IMR-90 (cell line): ENCODE data around the gene NEGR1. TPM values are rescaled to one million over a fixed set of nuclear protein-coding genes. Genes with fewer than 3 reads are reported as not detected.
A peak's percentile ranks its signal among the peaks of the same experiment; 100 is the strongest.

Experiments
- ATAC-seq: fragments of 200-7000 bp; cut with Tn5 transposase; 2 replicates; pipeline ENCODE4 v1.9.1; 2020; ENCODE audit warnings: low read depth, mild to moderate bottlenecking, moderate library complexity
- BruUV-seq: library from RNA; stranded (reverse); fragments of 400-500 nt; replicated peaks from 2 replicates; lab custom pipeline; 2021; lab: Mats Ljungman, UMichigan
- CTCF ChIA-PET: fragments of 300-600 bp; formaldehyde crosslinking; extraction: SDS; loops from one replicate; lab custom pipeline; 2021; ENCODE audit warnings: antibody characterized with exemption; lab: Yijun Ruan, JAX
- POLR2A ChIA-PET: fragments of 300-600 bp; sonication (Branson Sonifier 250); formaldehyde crosslinking; loops from one replicate; lab custom pipeline; 2022; ENCODE audit warnings: antibody characterized with exemption; ENCODE audit not compliant: unreplicated experiment; lab: Charles Lee
- DNase-seq: peaks from one replicate; pipeline ENCODE4 v3.0.0; 2013
- H2AFZ ChIP-seq: replicated peaks from 2 replicates; pipeline ENCODE3; 2013; ENCODE audit warnings: low read length, mild to moderate bottlenecking; ENCODE audit not compliant: poor library complexity
- H2AK5ac ChIP-seq: 2 replicates; pipeline ENCODE4 v1.6.1; 2013; ENCODE audit warnings: low read depth, low read length, inconsistent platforms
- H2AK9ac ChIP-seq: replicated peaks from 2 replicates; pipeline ENCODE3; 2013; ENCODE audit warnings: mild to moderate bottlenecking, low read depth, low read length, moderate library complexity; ENCODE audit not compliant: poor library complexity
- H2BK120ac ChIP-seq: 2 replicates; pipeline ENCODE4 v1.6.1; 2013; ENCODE audit warnings: low read depth, low read length, inconsistent platforms
- H2BK15ac ChIP-seq: 3 replicates; pipeline ENCODE4 v1.6.1; 2013; ENCODE audit warnings: low read depth, low read length, inconsistent platforms
- H2BK20ac ChIP-seq: 2 replicates; pipeline ENCODE4 v1.6.1; 2013; ENCODE audit warnings: low read depth, mild to moderate bottlenecking, inconsistent platforms, low read length, moderate library complexity
- H2BK5ac ChIP-seq: 2 replicates; pipeline ENCODE4 v1.6.1; 2013; ENCODE audit warnings: mild to moderate bottlenecking, low read depth, low read length, inconsistent platforms; ENCODE audit not compliant: poor library complexity, severe bottlenecking
- H3K14ac ChIP-seq: replicated peaks from 2 replicates; pipeline ENCODE4 v1.6.1; 2013; ENCODE audit warnings: low read depth, low read length, inconsistent platforms
- H3K18ac ChIP-seq: 2 replicates; pipeline ENCODE4 v1.6.1; 2013; ENCODE audit warnings: low read depth, low read length, control low read depth
- H3K23ac ChIP-seq: 2 replicates; pipeline ENCODE4 v1.6.1; 2013; ENCODE audit warnings: low read depth, low read length, inconsistent platforms
- H3K27ac ChIP-seq: 2 replicates; pipeline ENCODE4 v1.5.1; 2013; ENCODE audit warnings: mild to moderate bottlenecking, control low read depth, low read length; ENCODE audit not compliant: insufficient read depth
- H3K27me3 ChIP-seq: 2 replicates; pipeline ENCODE4 v1.6.1; 2013; ENCODE audit warnings: low read length; ENCODE audit not compliant: control insufficient read depth, insufficient read depth
- H3K36me3 ChIP-seq: 2 replicates; pipeline ENCODE4 v1.6.1; 2013; ENCODE audit warnings: low read length, mixed read lengths; ENCODE audit not compliant: control insufficient read depth, insufficient read depth
- H3K4ac ChIP-seq: 2 replicates; pipeline ENCODE4 v1.6.1; 2013; ENCODE audit warnings: low read depth, low read length, inconsistent platforms
- H3K4me1 ChIP-seq: 2 replicates; pipeline ENCODE4 v1.6.1; 2013; ENCODE audit warnings: low read length, mixed read lengths; ENCODE audit not compliant: control insufficient read depth, insufficient read depth
- H3K4me2 ChIP-seq: 2 replicates; pipeline ENCODE4 v1.6.1; 2013; ENCODE audit warnings: low read depth, mild to moderate bottlenecking, control low read depth, low read length, moderate library complexity
- H3K4me3 ChIP-seq: 2 replicates; pipeline ENCODE4 v1.5.1; 2013; ENCODE audit warnings: low read depth, mild to moderate bottlenecking, control low read depth, low read length, moderate library complexity; ENCODE audit not compliant: insufficient read depth
- H3K56ac ChIP-seq: 2 replicates; pipeline ENCODE4 v1.6.1; 2013; ENCODE audit warnings: low read length, inconsistent platforms; ENCODE audit not compliant: insufficient read depth; ENCODE audit errors: extremely low read depth
- H3K79me1 ChIP-seq, 2 experiments: 2 replicates each; pipeline ENCODE4 v1.6.1; 2013; ENCODE audit warnings: low read length in 2 of 2, inconsistent platforms in 1 of 2, low read depth in 1 of 2
- H3K9ac ChIP-seq: 2 replicates; pipeline ENCODE4 v1.6.1; 2013; ENCODE audit warnings: low read depth, low read length, control low read depth
- H3K9me1 ChIP-seq: 2 replicates; pipeline ENCODE4 v1.6.1; 2013; ENCODE audit warnings: low read length, inconsistent platforms; ENCODE audit not compliant: insufficient read depth
- H3K9me3 ChIP-seq: 2 replicates; pipeline ENCODE4 v1.6.1; 2013; ENCODE audit warnings: low read length; ENCODE audit not compliant: control insufficient read depth, insufficient read depth
- H4K20me1 ChIP-seq: 2 replicates; pipeline ENCODE4 v1.6.1; 2013; ENCODE audit warnings: low read length, inconsistent platforms; ENCODE audit not compliant: insufficient read depth
- H4K5ac ChIP-seq: 2 replicates; pipeline ENCODE4 v1.6.1; 2013; ENCODE audit warnings: mild to moderate bottlenecking, low read depth, low read length, control low read depth
- H4K8ac ChIP-seq, 2 experiments: 2 replicates each; pipeline ENCODE4 v1.6.1; 2013; ENCODE audit warnings: low read depth in 2 of 2, low read length in 2 of 2, control low read depth in 1 of 2, inconsistent platforms in 1 of 2
- H4K91ac ChIP-seq: 2 replicates; pipeline ENCODE4 v1.6.1; 2013; ENCODE audit warnings: low read depth, low read length, inconsistent platforms; ENCODE audit not compliant: insufficient read depth
- BHLHE40 ChIP-seq: fragments of 150-350 bp; IDR thresholded peaks from 2 replicates; pipeline ENCODE4 v1.6.1; 2016; ENCODE audit warnings: mild to moderate bottlenecking, low read depth, low read length
- CEBPB ChIP-seq: IDR thresholded peaks from 2 replicates; pipeline ENCODE4 v1.6.1; 2012; ENCODE audit warnings: low read depth, low read length, improper control_type of control experiment
- CHD1 ChIP-seq: IDR thresholded peaks from 2 replicates; pipeline ENCODE4 v1.6.1; 2012; ENCODE audit warnings: low read depth, low read length, improper control_type of control experiment
- CTCF ChIP-seq: conservative IDR thresholded peaks from 2 replicates; pipeline ENCODE4 v1.5.1; 2012; ENCODE audit warnings: mild to moderate bottlenecking, low read depth, low read length, improper control_type of control experiment
- MAZ ChIP-seq: IDR thresholded peaks from 2 replicates; pipeline ENCODE4 v1.6.1; 2012; ENCODE audit warnings: low read depth, mild to moderate bottlenecking, low read length, improper control_type of control experiment, moderate library complexity, borderline replicate concordance
- NFE2L2 ChIP-seq: fragments of 150-350 bp; IDR thresholded peaks from 2 replicates; pipeline ENCODE4 v1.6.1; 2016; ENCODE audit warnings: low read depth, mild to moderate bottlenecking, low read length
- POLR2A ChIP-seq: IDR thresholded peaks from 2 replicates; pipeline ENCODE4 v1.6.1; 2012; ENCODE audit warnings: mild to moderate bottlenecking, low read depth, low read length
- RAD21 ChIP-seq: IDR thresholded peaks from 2 replicates; pipeline ENCODE4 v1.6.1; 2012; ENCODE audit warnings: low read length, improper control_type of control experiment
- RCOR1 ChIP-seq: IDR thresholded peaks from 2 replicates; pipeline ENCODE4 v1.6.1; 2012; ENCODE audit warnings: mild to moderate bottlenecking, low read length, improper control_type of control experiment; ENCODE audit not compliant: insufficient replicate concordance
- RFX5 ChIP-seq: IDR thresholded peaks from 2 replicates; pipeline ENCODE4 v1.8.0; 2012; ENCODE audit warnings: low read depth, mild to moderate bottlenecking, low read length, moderate library complexity
- USF2 ChIP-seq: fragments of 150-350 bp; IDR thresholded peaks from 2 replicates; pipeline ENCODE4 v1.6.1; 2017; ENCODE audit warnings: mild to moderate bottlenecking, antibody characterized with exemption, low read length, low read depth
- WGBS, 2 experiments: methylation state at CpG; one replicate each; pipeline versions ENCODE4 v1.1.5 to v1.1.7; 2013; ENCODE audit warnings: missing lambda C conversion rate in 2 of 2; ENCODE audit not compliant: insufficient read length in 1 of 2; ENCODE audit errors: extremely low coverage in 2 of 2; 5-methylcytosine and 5-hydroxymethylcytosine counted together
- dilution Hi-C: fragments of 300-500 bp; cut with HindIII; formaldehyde crosslinking; loops from one replicate; pipeline ENCODE4 v1.14.3; 2018; ENCODE audit warnings: low sequenced_read_pairs; ENCODE audit not compliant: unreplicated experiment
- in situ Hi-C: fragments of 300-500 bp; cut with MboI; formaldehyde crosslinking; loops from 3 replicates; pipeline ENCODE4 v1.14.3; 2019; ENCODE audit warnings: low sequenced_read_pairs, inconsistent platforms, mixed read lengths
- intact Hi-C: fragments of 100-400 bp; cut with micrococcal nuclease; formaldehyde crosslinking; loops from 2 replicates; pipeline ENCODE4 v1.10.0; 2022
- polyA plus RNA-seq, 3 experiments: library from polyadenylated mRNA; depleted of rRNA; stranded (reverse); fragments of >200 nt; gene quantifications; 2 replicates each; pipeline ENCODE4 v1.2.3, GENCODE V29; 2012; ENCODE audit warnings: low replicate concordance in 1 of 3
- total RNA-seq: library from RNA; depleted of rRNA; stranded (reverse); fragments of >200 nt; gene quantifications from 2 replicates; pipeline ENCODE4 v1.2.3, GENCODE V29; 2012

Gene NEGR1
- total and polyA plus RNA-seq, 2 of the 4 experiments (the other 2 are of a cell fraction): 5.1 to 9.1 TPM

GRCh38 chr1:72284348-72285073 lies 2.2 kb upstream of the NEGR1 start (continued):
- TF ChIP-seq USF2 (no peak), RFX5 (no peak), CEBPB (peak; percentile 93)

- ATAC-seq: no peak
- Histone ChIP-seq H2AK9ac (peak overlapping the region; percentile 56), H3K27me3 (no peaks in the 10 kb centered on the region), H4K5ac (peak overlapping the region; percentile 87), H3K79me1 (peaks cover 0 to 23% of the 10 kb centered on the region in 2 experiments; a peak in 2 of 4 replicates), H3K18ac (peak overlapping the region; percentile 88), H2BK15ac (peak overlapping the region; percentile 67; the same call in 2 of the 3 replicates), H2AK5ac (peak overlapping the region; percentile 81), H3K9me3 (no peaks in the 10 kb centered on the region), H3K4me3 (peak overlapping the region; percentile 58), H3K4ac (peak overlapping the region; percentile 86), H3K4me1 (peaks cover 2% of the 10 kb centered on the region; the same call in 1 of the 2 replicates), H4K8ac (peak overlapping the region; percentile 68 to 88), H3K56ac (peak overlapping the region; percentile 96), H2BK120ac (peak overlapping the region; percentile 90), H3K23ac (peak overlapping the region; percentile 96), H3K27ac (peak overlapping the region; percentile 87), H2AFZ (peak overlapping the region; percentile 96), H3K4me2 (peak overlapping the region; percentile 92), H4K91ac (peak overlapping the region; percentile 95), H2BK20ac (peak overlapping the region; percentile 74), H3K14ac (peak overlapping the region; percentile 68), H3K9me1 (no peaks in the 10 kb centered on the region), H4K20me1 (no peaks in the 10 kb centered on the region), H2BK5ac (peak overlapping the region; percentile 98), H3K9ac (peak overlapping the region; percentile 84), H3K36me3 (no peaks in the 10 kb centered on the region)
- WGBS, 2 experiments: no CpG with 5 or more reads among the region's 7 CpGs
- in situ Hi-C loops: no loop called here
- TF ChIP-seq BHLHE40: no peak
- no peak for TF ChIP-seq CHD1
- TF ChIP-seq NFE2L2: no peak
- TF ChIP-seq RCOR1: no peak
- no peak for TF ChIP-seq USF2
- no peak for TF ChIP-seq CTCF
- no peak for TF ChIP-seq POLR2A
- TF ChIP-seq RAD21: no peak
- TF ChIP-seq MAZ: no peak
- DNase-seq: no peak
- TSS peak; percentile 44 for BruUV-seq
- dilution Hi-C loops: no loop called here
- ChIA-PET CTCF (interaction anchor here (1.1 to 1.8 kb wide), 2 partner anchors 97 to 274 kb away, joined by 4 to 5 read pairs; no protein-coding TSS in a partner anchor), POLR2A (no interaction called here)
- intact Hi-C loops: loop anchor here (5.0 kb wide), 2 partner anchors 1087 to 1192 kb away; no protein-coding TSS in a partner anchor
Measured at GRCh38 chr1:72284084-72284347, 1.7 kb upstream of the NEGR1 start.
